Measurements from ENCODE around the gene PSMD8. TPM values are rescaled to one million over a fixed set of nuclear protein-coding genes. Genes with fewer than 3 reads are reported as not detected.
"Not testable (repeated sequence)": the region's sequence is repeated elsewhere in the genome, so short reads cannot be mapped to it uniquely, and the experiment has no call there.

The PSMD8 gene
- polyA plus RNA-seq, 1 experiment = 287 TPM

DNA sequence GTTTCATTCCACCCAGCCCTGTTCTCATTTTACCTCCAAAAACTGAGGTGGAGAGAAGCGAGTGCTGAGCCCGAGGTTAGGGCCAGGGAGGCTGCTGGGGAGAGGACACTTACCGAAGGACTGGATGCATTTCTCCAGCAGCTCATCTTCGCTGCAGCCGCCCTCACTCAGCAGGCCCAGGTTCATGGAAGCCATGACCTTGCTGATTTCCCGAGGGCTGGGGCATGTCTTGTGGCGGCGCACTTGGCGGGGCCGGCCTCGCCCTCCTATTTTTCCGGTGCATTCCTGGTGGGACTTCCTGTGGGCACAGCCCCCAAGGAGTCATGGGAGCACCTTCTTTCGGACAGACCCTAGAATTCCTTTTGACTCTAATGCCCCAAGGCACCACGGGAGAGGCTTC, 47.5 kb downstream of the PSMD8 start:
- H3K27me3 ChIP-seq (ENCODE audit: control insufficient read depth, insufficient read depth, low read length) = peaks cover 29% of the 10 kb centered on the region
- TF ChIP-seq, protein P1, sequence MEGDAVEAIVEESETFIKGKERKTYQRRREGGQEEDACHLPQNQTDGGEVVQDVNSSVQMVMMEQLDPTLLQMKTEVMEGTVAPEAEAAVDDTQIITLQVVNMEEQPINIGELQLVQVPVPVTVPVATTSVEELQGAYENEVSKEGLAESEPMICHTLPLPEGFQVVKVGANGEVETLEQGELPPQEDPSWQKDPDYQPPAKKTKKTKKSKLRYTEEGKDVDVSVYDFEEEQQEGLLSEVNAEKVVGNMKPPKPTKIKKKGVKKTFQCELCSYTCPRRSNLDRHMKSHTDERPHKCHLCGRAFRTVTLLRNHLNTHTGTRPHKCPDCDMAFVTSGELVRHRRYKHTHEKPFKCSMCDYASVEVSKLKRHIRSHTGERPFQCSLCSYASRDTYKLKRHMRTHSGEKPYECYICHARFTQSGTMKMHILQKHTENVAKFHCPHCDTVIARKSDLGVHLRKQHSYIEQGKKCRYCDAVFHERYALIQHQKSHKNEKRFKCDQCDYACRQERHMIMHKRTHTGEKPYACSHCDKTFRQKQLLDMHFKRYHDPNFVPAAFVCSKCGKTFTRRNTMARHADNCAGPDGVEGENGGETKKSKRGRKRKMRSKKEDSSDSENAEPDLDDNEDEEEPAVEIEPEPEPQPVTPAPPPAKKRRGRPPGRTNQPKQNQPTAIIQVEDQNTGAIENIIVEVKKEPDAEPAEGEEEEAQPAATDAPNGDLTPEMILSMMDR (IDR thresholded peaks at IDR 0.05; ENCODE audit: low read depth, low read length) = no peak
- DNase-seq (ENCODE audit: low read depth, low spot score) = no peak
- POLR2A ChIA-PET = no interaction called here
- H3K4me3 ChIP-seq (ENCODE audit: low read depth, low read length) = no peak overlapping the region
- no peak overlapping the region for H3K27ac ChIP-seq (ENCODE audit: low read depth, low read length)
- CTCF ChIA-PET = no interaction called here
- H3K9me3 ChIP-seq (ENCODE audit: control insufficient read depth, insufficient read depth, low read length) = no peaks in the 10 kb centered on the region; the same call in 1 of the 2 replicates

DNA sequence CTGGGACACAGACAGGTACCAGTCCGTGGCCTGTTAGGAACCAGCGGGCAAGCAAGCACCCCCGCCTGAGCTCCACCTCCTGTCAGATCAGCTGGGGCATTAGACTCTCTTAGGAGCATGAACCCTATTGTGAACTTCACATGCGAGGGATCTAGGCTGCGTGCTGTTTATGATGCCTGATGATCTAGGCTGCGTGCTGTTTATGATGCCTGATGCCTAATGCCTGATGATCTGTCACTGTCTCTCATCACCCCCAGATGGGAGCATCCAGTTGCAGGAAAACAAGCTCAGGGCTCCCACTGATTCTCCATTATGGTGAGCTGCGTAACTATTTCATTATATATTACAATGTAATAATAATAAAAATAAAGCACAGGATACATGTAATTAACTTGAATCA, 48.1 kb downstream of the PSMD8 start:
- ChIA-PET POLR2A (no interaction called here), CTCF (no interaction called here)
- H3K4me3 ChIP-seq (ENCODE audit: low read depth, low read length) = no peak overlapping the region
- DNase-seq (ENCODE audit: low read depth, low spot score) = no peak
- peaks cover 23% of the 10 kb centered on the region for H3K27me3 ChIP-seq (ENCODE audit: control insufficient read depth, insufficient read depth, low read length)
- no peak overlapping the region for H3K27ac ChIP-seq (ENCODE audit: low read depth, low read length)
- TF ChIP-seq, protein P1 (IDR thresholded peaks at IDR 0.05; ENCODE audit: low read depth, low read length) = no peak
- H3K9me3 ChIP-seq (ENCODE audit: control insufficient read depth, insufficient read depth, low read length) = no peaks in the 10 kb centered on the region; the same call in 1 of the 2 replicates

DNA sequence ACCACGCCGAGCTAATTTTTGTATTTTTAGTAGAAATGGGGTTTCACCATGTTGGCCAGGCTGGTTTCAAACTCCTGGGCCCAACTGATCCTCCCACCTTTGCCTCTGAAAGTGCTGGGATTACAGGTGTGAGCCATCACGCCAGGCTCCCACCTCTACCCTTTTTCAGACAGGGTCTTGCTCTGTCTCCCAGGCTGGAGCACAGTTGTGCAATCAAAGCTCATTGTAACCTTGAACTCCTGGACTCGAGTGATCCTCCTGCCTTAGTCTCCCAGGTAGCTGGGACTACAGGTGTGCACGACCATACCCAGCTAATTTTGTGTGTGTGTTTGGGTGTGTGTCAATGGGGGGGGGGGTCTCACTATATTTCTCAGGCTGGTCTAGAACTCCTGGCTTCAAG, 49.9 kb downstream of the PSMD8 start:
- TF ChIP-seq, protein P1 (IDR thresholded peaks at IDR 0.05; ENCODE audit: low read depth, low read length) = no peak
- Histone ChIP-seq H3K4me3 (ENCODE audit: low read depth, low read length) (no peak overlapping the region), H3K27ac (ENCODE audit: low read depth, low read length) (no peak overlapping the region), H3K27me3 (ENCODE audit: control insufficient read depth, insufficient read depth, low read length) (peaks cover 9% of the 10 kb centered on the region), H3K9me3 (ENCODE audit: control insufficient read depth, insufficient read depth, low read length) (no peaks in the 10 kb centered on the region; the same call in 1 of the 2 replicates)
- CTCF ChIA-PET = no interaction called here
- POLR2A ChIA-PET = no interaction called here
- no peak for DNase-seq (ENCODE audit: low read depth, low spot score)

DNA sequence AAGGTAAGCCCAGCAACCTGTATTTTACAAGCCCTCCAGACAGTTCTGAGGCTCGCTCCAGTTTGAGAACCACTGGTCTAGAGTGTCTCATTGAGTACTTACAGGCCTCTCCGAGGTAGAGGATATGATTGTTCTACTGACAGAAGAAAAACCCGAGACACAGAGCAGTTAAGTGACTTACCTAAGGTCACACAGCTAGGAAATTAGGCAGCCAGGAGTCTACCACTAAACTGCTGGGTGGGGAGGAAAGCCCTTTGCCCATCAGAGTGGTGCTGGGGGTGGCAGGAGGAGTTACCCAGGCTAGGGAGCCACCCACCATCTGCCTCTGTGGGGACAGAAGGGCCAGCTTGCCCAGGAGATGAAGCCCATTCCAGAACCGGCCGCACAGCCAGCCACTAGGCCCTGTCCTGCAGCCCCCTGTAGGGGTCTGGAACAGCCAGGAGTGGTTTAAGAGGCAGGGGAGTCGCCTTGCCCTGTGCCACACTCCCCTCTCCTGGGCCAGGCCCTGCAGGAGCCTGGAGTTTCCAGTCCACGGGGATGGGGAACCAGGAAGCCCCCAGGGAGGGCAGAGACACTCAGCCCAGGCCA, 50.9 kb downstream of the PSMD8 start:
- TF ChIP-seq, protein P1 (IDR thresholded peaks at IDR 0.05; ENCODE audit: low read depth, low read length) = no peak
- peak overlapping the region; percentile 11 for H3K27ac ChIP-seq (ENCODE audit: low read depth, low read length)
- peaks cover 4% of the 10 kb centered on the region for H3K27me3 ChIP-seq (ENCODE audit: control insufficient read depth, insufficient read depth, low read length)
- H3K9me3 ChIP-seq (ENCODE audit: control insufficient read depth, insufficient read depth, low read length) = no peaks in the 10 kb centered on the region; the same call in 1 of the 2 replicates
- no peak overlapping the region for H3K4me3 ChIP-seq (ENCODE audit: low read depth, low read length)
- no peak for DNase-seq (ENCODE audit: low read depth, low spot score)
- CTCF ChIA-PET = interaction anchor here (0.9 kb wide), 1 partner anchor 23 kb away, joined by 5 read pairs; the partner anchor contains the start of gene FAM98C
- POLR2A ChIA-PET = no interaction called here

DNA sequence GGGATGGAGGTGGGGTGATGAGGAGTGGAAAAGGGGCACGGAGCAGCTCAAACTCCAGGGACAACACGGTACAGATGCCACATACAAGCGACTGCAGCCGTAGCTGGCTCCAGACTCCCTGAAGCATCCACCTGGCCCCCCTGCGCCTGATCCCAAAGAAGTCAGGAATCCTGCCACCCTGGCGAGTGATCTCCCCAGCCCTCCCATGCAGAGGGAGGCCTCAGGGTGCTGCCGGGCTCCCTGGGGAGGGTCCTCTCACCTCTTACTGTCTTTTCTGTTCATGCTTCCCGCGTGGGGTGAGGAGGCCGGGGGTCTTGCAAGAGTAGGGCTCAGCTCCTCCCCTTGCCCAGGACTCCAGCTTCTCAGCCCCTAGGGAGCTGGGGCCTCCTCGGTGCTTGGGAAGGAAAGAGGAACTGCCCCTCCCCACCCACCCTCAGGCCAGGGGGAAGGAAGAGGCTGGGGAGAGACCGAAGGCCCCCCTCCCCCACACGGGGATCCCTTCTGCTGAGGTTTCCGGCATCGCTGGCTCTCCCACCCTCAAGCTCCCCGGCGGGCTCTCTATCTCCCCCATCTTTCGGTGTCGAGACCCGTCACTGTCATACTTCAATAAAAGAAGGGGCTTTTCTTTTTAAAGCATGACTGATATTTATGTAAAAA, 51.6 kb downstream of the PSMD8 start, which contains the start of gene RASGRP4:
Gene RASGRP4 (minus strand): TSS at position 410 of the 657 bp plus-strand sequence. CDS start 128 bp downstream, at position 282.
- Histone ChIP-seq H3K9me3 (ENCODE audit: control insufficient read depth, insufficient read depth, low read length) (no peaks in the 10 kb centered on the region; the same call in 1 of the 2 replicates), H3K27ac (ENCODE audit: low read depth, low read length) (peak within 1 kb of the TSS; percentile 11), H3K4me3 (ENCODE audit: low read depth, low read length) (no peak within 1 kb of the TSS), H3K27me3 (ENCODE audit: control insufficient read depth, insufficient read depth, low read length) (peaks cover 4% of the 10 kb centered on the region)
- CTCF ChIA-PET = interaction anchor here (0.9 kb wide), 1 partner anchor 23 kb away, joined by 5 read pairs; the partner anchor contains the start of gene FAM98C
- TF ChIP-seq, protein P1 (IDR thresholded peaks at IDR 0.05; ENCODE audit: low read depth, low read length) = no peak
- DNase-seq (ENCODE audit: low read depth, low spot score) = no peak
- POLR2A ChIA-PET = no interaction called here

DNA sequence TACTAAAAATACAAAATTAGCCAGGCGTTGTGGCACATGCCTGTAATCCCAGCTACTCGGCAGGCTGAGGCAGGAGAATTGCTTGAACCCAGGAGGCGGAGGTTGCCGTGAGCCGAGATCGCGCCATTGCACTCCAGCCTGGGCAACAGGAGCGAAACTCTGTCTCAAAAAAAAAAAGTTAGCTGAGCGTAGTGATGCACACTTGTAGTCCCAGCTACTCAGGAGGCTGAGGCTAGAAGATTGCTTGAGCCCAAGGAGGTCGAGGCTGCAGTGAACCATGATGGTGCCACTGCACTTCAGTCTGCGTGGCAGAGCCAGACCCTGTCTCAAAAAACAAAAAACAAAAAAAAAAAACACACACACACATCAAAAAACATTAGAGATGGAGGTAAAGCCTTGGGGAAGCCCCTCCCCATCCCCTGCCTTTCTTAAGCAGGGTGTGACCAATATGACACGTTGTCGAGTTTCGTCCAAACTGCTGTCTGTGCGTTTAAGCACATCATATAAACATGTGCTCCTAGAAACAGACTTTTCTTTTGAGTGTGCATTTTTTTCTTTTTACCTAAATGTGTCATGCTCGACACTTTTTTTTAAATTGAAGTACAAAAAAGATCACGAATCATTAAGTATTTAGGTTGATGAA, 52.8 kb downstream of the PSMD8 start:
- H3K9me3 ChIP-seq (ENCODE audit: control insufficient read depth, insufficient read depth, low read length); POLR2A ChIA-PET; H3K4me3 ChIP-seq (ENCODE audit: low read depth, low read length); H3K27me3 ChIP-seq (ENCODE audit: control insufficient read depth, insufficient read depth, low read length); H3K27ac ChIP-seq (ENCODE audit: low read depth, low read length); DNase-seq (ENCODE audit: low read depth, low spot score); CTCF ChIA-PET: not testable (repeated sequence)
